ENCODE measurements around the gene HBZ. TPM values are rescaled to one million over a fixed set of nuclear protein-coding genes. Genes with fewer than 3 reads are reported as not detected.
A peak's percentile ranks its signal among the peaks of the same experiment; 100 is the strongest.

Gene HBZ
- total and polyA plus RNA-seq, 9 of the 15 experiments (the other 6 are each of a cell fraction or from before 2014, with no cell fraction given): 58.0 to 610 (median 113) TPM

GRCh38 chr16:143047-143446 lies 9.4 kb upstream of the HBZ start (continued):
- TF ChIP-seq KLF1 (tag; IDR thresholded peaks at IDR 0.05): 0 out of 2 replicates have a peak, but pooled peaks have one; percentile 21
- TF ChIP-seq ZNF3 (CRISPR knock-in tag; IDR thresholded peaks at IDR 0.05): no peak
- no peak for TF ChIP-seq THAP7 (CRISPR knock-in tag; IDR thresholded peaks at IDR 0.05)
- no peak for TF ChIP-seq ARID3B (CRISPR knock-in tag; IDR thresholded peaks at IDR 0.05; ENCODE audit: borderline replicate concordance)
- no peak for TF ChIP-seq NR1H2 (CRISPR knock-in tag; IDR thresholded peaks at IDR 0.05)
- TF ChIP-seq ARNT (IDR thresholded peaks at IDR 0.05): no peak
- TF ChIP-seq ZNF57 (CRISPR knock-in tag; IDR thresholded peaks at IDR 0.05): no peak
- peak; percentile 72; the same call in 1 of the 2 replicates for TF ChIP-seq PHB2 (IDR thresholded peaks at IDR 0.05; ENCODE audit: low read depth)
- TF ChIP-seq CBFA2T2 (conservative IDR thresholded peaks at IDR 0.05): peak; percentile 97
- TF ChIP-seq GATAD2A (IDR thresholded peaks at IDR 0.05): peak; percentile 73; the same call in 1 of the 2 replicates
- no peak for TF ChIP-seq CHAMP1 (IDR thresholded peaks at IDR 0.05)
- peak; percentile 69 for TF ChIP-seq HDAC3 (IDR thresholded peaks at IDR 0.05; ENCODE audit: borderline replicate concordance, partially characterized antibody)
- peak; percentile 85 for TF ChIP-seq SMAD4 (CRISPR knock-in tag; conservative IDR thresholded peaks at IDR 0.05)
- TF ChIP-seq ZMIZ1 (IDR thresholded peaks at IDR 0.05; ENCODE audit: low read depth in 2 of 2, low read length in 2 of 2): peak in 1 of 2 experiments; percentile 91; a peak in 2 of 4 replicates
- no peak for TF ChIP-seq ZNF133 (CRISPR knock-in tag; IDR thresholded peaks at IDR 0.05)
- TF ChIP-seq ZC3H11A (IDR thresholded peaks at IDR 0.05; ENCODE audit: low read depth, low read length): no peak
- no peak for TF ChIP-seq SMARCA5 (IDR thresholded peaks at IDR 0.05)
- no peak for TF ChIP-seq ZNF175 (CRISPR knock-in tag; IDR thresholded peaks at IDR 0.05; ENCODE audit: low read depth)
- peak; percentile 78 to 88 for TF ChIP-seq KDM1A (IDR thresholded peaks at IDR 0.05)
- TF ChIP-seq GTF2A2 (tag; IDR thresholded peaks at IDR 0.05): no peak
- no peak for TF ChIP-seq ZSCAN29 (IDR thresholded peaks at IDR 0.05)
- no peak for TF ChIP-seq MED1 (CRISPR knock-in tag; IDR thresholded peaks at IDR 0.05; ENCODE audit: borderline replicate concordance)
- peak; percentile 53; the same call in 1 of the 2 replicates for TF ChIP-seq ZNF766 (CRISPR knock-in tag; conservative IDR thresholded peaks at IDR 0.05)
